HG03097 (cell line): ENCODE data around the gene THRAP3.

Source experiments
- ATAC-seq: cut with Tn5 transposase; IDR thresholded peaks from one replicate; pipeline ENCODE4 v1.9.1; 2021; ENCODE audit not compliant: unreplicated experiment, low FRiP score

Gene THRAP3

GRCh38 chr1:36351227-36351977 lies 127.2 kb downstream of the THRAP3 start:
- ATAC-seq: no peak

GRCh38 chr1:36352125-36352909 lies 128.1 kb downstream of the THRAP3 start:
- no peak for ATAC-seq

GRCh38 chr1:36352910-36353878 lies 129.0 kb downstream of the THRAP3 start:
- no peak for ATAC-seq

GRCh38 chr1:36354486-36354885 lies 130.2 kb downstream of the THRAP3 start:
- no peak for ATAC-seq
